ENCODE data around the gene CRYBG2. TPM values are rescaled to one million over a fixed set of nuclear protein-coding genes. Genes with fewer than 3 reads are reported as not detected.

Gene CRYBG2
- total and polyA plus RNA-seq, 2 of the 13 experiments (the other 11 are each of a cell fraction or from before 2014, with no cell fraction given) = 1.3 to 2.9 TPM

DNA sequence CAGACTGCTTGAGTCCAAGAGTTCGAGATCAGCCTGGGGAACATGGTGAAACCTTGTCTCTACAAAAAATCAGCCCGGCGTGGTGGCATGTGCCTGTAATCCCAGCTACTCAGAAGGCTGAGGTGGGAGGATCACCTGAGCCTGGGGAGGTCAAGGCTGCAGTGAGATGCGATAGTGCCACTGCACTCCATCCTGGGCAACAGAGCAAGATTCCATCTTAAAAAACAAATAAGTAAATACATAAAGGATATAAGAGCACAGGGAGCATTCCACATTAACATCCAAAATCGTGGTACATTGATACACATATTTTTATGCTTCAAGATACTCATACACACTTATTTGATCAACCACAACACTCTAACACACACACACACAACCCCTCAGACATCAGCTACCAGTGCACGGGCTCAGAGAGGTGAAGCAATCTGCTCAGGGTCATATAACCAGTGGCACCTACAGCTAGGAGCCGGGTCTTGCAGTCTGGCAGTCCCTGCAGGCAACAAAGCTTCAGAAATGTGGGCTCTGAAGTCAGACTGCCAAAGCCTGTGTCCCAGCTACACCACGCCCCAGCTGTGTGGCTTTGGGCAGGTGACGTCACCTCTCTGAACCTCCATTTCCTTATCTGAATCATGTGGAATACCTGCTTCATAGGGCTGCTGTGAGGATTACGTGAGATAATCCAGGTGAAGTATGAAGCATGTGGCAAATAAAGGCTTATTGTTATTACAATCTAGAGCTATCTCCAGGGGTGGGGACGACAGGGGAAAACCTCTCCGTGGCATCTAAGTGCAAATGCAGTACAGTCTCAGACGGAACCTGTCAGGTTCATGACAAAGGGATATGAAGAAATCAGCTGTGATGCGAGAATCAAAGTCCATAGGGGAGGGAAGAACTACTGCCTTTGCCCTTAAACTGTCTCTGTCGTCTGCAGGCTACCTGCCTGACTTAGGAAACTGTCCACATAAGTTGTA lies 4.8 kb upstream of the CRYBG2 start (continued):
- TF ChIP-seq, protein P1, sequence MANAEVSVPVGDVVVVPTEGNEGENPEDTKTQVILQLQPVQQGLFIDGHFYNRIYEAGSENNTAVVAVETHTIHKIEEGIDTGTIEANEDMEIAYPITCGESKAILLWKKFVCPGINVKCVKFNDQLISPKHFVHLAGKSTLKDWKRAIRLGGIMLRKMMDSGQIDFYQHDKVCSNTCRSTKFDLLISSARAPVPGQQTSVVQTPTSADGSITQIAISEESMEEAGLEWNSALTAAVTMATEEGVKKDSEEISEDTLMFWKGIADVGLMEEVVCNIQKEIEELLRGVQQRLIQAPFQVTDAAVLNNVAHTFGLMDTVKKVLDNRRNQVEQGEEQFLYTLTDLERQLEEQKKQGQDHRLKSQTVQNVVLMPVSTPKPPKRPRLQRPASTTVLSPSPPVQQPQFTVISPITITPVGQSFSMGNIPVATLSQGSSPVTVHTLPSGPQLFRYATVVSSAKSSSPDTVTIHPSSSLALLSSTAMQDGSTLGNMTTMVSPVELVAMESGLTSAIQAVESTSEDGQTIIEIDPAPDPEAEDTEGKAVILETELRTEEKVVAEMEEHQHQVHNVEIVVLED (CRISPR knock-in tag; IDR thresholded peaks at IDR 0.05; ENCODE audit: borderline replicate concordance) = no peak
- TF ChIP-seq, protein P2, sequence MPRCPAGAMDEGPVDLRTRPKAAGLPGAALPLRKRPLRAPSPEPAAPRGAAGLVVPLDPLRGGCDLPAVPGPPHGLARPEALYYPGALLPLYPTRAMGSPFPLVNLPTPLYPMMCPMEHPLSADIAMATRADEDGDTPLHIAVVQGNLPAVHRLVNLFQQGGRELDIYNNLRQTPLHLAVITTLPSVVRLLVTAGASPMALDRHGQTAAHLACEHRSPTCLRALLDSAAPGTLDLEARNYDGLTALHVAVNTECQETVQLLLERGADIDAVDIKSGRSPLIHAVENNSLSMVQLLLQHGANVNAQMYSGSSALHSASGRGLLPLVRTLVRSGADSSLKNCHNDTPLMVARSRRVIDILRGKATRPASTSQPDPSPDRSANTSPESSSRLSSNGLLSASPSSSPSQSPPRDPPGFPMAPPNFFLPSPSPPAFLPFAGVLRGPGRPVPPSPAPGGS (CRISPR knock-in tag; IDR thresholded peaks at IDR 0.05) = no peak
- TF ChIP-seq, protein P3, sequence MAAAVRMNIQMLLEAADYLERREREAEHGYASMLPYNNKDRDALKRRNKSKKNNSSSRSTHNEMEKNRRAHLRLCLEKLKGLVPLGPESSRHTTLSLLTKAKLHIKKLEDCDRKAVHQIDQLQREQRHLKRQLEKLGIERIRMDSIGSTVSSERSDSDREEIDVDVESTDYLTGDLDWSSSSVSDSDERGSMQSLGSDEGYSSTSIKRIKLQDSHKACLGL (CRISPR knock-in tag; IDR thresholded peaks at IDR 0.05) = no peak
- TF ChIP-seq ZNF614 (CRISPR knock-in tag; IDR thresholded peaks at IDR 0.05; ENCODE audit: borderline replicate concordance) (0 out of 2 replicates have a peak, but pooled peaks have one; percentile 46), TAF15 (IDR thresholded peaks at IDR 0.05; ENCODE audit: low read depth, low read length, poor library complexity, severe bottlenecking) (no peak), ZNF256 (CRISPR knock-in tag; conservative IDR thresholded peaks at IDR 0.05) (no peak), ZSCAN29 (CRISPR knock-in tag; conservative IDR thresholded peaks at IDR 0.05) (no peak), TSC22D2 (CRISPR knock-in tag; IDR thresholded peaks at IDR 0.05; ENCODE audit: borderline replicate concordance) (0 out of 2 replicates have a peak, but pooled peaks have one; percentile 30), MLLT10 (CRISPR knock-in tag; IDR thresholded peaks at IDR 0.05) (no peak), SAP130 (CRISPR knock-in tag; IDR thresholded peaks at IDR 0.05; ENCODE audit: low read depth) (peak; percentile 82), SRY (CRISPR knock-in tag; IDR thresholded peaks at IDR 0.05) (no peak), ZNF772 (CRISPR knock-in tag; IDR thresholded peaks at IDR 0.05) (no peak), SSRP1 (CRISPR knock-in tag; IDR thresholded peaks at IDR 0.05) (0 out of 2 replicates have a peak, but pooled peaks have one; percentile 49), ARHGAP35 (CRISPR knock-in tag; IDR thresholded peaks at IDR 0.05; ENCODE audit: borderline replicate concordance) (peak; percentile 80; the same call in 1 of the 2 replicates), ETV5 (CRISPR knock-in tag; IDR thresholded peaks at IDR 0.05; ENCODE audit: borderline replicate concordance) (peak; percentile 45; the same call in 1 of the 2 replicates), NR2F1 (CRISPR knock-in tag; IDR thresholded peaks at IDR 0.05) (peak in 1 of 2 experiments; percentile 28; a peak in 1 of 4 replicates), STAG1 (CRISPR knock-in tag; IDR thresholded peaks at IDR 0.05) (peak; percentile 18), HIVEP1 (CRISPR knock-in tag; IDR thresholded peaks at IDR 0.05) (no peak), NBN (conservative IDR thresholded peaks at IDR 0.05) (no peak), TBX3 (IDR thresholded peaks at IDR 0.05; ENCODE audit: borderline replicate concordance) (peak; percentile 39; the same call in 1 of the 2 replicates), PPARG (CRISPR knock-in tag; conservative IDR thresholded peaks at IDR 0.05) (no peak), NCOA5 (CRISPR knock-in tag; IDR thresholded peaks at IDR 0.05) (no peak)
- TF ChIP-seq, protein P4, sequence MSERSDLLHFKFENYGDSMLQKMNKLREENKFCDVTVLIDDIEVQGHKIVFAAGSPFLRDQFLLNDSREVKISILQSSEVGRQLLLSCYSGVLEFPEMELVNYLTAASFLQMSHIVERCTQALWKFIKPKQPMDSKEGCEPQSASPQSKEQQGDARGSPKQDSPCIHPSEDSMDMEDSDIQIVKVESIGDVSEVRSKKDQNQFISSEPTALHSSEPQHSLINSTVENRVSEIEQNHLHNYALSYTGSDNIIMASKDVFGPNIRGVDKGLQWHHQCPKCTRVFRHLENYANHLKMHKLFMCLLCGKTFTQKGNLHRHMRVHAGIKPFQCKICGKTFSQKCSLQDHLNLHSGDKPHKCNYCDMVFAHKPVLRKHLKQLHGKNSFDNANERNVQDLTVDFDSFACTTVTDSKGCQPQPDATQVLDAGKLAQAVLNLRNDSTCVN (CRISPR knock-in tag; IDR thresholded peaks at IDR 0.05; ENCODE audit: borderline replicate concordance) = no peak
- TF ChIP-seq, protein P5, sequence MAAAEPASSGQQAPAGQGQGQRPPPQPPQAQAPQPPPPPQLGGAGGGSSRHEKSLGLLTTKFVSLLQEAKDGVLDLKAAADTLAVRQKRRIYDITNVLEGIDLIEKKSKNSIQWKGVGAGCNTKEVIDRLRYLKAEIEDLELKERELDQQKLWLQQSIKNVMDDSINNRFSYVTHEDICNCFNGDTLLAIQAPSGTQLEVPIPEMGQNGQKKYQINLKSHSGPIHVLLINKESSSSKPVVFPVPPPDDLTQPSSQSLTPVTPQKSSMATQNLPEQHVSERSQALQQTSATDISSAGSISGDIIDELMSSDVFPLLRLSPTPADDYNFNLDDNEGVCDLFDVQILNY (CRISPR knock-in tag; conservative IDR thresholded peaks at IDR 0.05) = no peak
